HG03558 (cell line): ENCODE results near the gene C5orf24.
"Not testable (repeated sequence)": the region's sequence is repeated elsewhere in the genome, so short reads cannot be mapped to it uniquely, and the experiment has no call there.

Experiments used
- ATAC-seq: cut with Tn5 transposase; IDR thresholded peaks from one replicate; pipeline ENCODE4 v1.9.1; 2021; ENCODE audit warnings: moderate number of reproducible peaks; ENCODE audit not compliant: unreplicated experiment; ENCODE audit errors: extremely low read depth

The C5orf24 gene

DNA sequence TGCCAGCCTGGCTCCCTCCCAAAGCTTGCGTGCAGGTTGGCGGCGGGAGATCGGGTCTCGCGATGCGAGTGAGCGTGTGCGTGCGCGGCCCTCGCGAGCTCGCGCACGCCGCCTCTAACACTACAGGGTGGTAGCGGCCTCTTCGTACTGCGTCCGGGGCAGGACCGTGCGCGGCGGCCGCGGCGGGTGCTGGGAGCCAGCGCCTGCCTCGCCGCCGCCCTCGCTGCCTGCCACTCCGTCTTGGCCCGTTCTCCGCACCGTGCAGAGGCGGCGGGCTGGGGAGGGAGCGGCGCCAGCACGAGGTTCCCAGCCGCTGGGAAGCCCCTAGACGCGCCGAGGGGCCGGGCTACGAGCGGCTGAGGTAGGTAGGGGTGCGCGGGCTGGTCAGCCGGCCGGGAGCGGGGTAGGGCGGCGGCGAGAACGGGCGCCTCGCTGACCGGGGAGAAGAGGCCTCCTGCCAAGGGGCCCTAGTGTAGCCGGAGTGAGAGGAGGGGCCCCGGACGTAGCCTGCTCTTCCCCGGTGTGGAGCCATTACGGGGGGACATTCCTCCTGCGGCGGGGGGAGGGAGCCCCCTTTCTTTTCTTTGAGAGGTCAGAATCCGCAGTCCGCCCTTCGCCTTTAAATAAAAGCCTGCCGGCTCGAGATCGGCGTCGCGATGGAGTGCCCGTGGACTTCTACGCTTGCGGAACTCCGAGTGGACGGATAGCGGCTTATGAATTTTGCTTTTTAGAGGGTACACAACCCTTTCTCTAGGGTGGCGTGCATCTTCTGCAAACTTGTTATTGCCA lies at the start of gene C5orf24:
Gene C5orf24, plus strand, starts transcription at position 117 of the 789 bp plus-strand sequence. CDS start 8,933 bp downstream, outside the sequence.
- peak; percentile 89 for ATAC-seq

DNA sequence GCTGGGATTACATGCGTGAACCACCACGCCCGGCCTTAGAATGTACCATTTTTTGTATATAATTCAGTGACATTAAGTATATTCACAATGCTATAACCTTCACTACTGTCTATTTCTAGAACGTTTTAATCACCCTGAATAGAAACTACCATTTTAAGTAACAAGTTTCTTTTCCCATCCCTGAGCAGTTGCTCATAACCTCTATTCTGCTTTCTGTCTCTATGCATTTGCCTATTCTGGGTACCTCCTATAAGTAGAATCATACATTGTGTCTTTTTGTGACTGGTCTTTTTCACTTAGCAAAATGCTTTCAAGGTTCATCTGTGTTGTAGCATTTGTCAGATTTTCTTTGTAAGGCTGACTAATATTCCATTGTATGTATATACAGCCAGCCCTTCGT lies 47.3 kb upstream of the C5orf24 start:
- no peak for ATAC-seq

DNA sequence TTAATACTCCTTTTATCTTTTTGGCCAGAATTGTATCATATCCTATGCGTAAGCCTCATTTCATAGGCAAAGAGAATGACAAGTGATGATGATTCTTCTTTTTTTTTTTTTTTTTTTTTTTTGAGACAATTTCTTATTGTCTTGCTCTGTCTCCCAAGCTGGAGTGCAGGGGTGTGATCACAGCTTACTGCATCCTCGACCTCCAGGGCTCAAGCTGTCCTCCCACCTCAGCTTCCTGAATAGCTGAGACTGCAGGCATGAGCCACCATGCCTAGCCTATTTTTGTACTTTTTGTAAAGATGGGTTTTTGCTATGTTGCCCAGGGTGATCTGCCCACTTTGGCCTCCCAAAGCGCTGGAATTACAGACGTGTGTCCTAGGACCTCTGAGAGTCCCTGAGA lies 41.9 kb upstream of the C5orf24 start:
- no peak for ATAC-seq

DNA sequence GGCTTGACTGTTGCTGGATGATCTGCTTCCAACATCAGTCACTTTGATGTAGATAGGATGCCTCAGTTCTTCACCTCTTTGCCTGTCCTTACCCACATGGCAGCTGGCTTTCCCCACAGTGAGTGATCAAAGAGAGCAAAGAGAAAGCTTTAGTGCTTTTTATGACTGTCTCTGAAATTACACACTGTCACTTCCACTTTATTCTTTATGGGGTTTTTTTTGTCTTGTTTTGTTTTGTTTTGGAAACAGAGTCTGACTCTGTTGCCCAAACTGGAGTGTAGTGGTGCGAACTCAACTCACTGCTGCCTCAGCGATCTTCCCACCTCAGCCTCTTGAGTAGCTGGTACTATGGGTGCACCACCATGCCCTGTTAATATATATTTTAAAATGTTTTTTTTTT lies 32.4 kb upstream of the C5orf24 start:
- no peak for ATAC-seq

DNA sequence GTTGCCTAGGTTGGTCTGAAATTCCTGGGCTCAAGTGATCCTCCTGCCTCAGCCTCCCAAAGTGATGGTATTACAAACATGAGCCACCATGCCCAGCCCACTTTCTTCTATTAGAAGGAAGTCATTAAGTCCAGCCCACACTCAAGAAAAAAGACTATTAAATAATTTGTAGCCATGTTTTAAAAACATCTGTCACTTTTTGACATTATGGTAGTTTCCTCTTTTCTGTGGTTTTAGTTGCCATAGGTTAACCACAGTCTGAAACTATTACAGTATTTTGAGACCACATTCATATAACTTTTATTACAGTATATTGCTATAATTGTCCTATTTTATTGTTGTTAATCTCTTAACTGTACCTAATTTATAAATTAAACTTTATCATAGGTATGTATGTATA lies 31.9 kb upstream of the C5orf24 start:
- no peak for ATAC-seq

DNA sequence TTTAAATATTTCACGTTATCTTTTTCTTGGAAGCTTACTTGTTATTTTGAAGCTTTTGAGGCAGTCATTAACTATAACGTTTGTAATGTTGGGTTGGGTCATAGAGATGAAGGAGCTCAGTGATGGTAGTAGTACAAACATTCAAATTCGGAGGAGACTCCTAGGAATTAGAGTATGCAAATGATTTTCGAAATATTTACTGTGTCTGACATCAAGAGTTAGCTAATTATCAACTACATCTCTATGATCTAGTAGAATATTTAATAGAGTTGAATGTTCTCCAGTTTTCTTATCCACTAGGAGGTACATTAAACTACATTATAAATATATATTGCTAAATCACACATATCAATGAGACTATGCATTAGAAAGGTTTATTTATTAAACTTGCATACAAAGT lies 28.8 kb upstream of the C5orf24 start:
- no peak for ATAC-seq

DNA sequence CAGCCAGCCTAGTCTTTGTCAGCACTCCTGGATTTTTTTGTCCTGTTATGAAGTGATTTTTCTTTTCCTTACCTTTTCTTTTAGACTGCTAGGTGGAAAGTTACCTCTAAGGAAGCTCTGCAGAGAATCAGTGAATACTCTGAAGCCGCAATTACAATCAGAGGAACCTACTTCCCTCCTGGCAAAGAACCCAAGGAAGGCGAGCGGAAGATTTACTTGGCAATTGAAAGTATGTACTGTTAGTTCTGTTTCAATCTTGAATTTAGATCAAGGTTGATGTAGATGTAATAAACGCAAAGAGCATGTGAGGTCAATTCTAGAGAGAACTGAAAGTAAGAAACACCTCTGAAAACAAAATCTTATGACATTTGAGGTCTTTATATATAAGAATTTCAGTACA lies 27.0 kb upstream of the C5orf24 start:
- ATAC-seq: no peak

DNA sequence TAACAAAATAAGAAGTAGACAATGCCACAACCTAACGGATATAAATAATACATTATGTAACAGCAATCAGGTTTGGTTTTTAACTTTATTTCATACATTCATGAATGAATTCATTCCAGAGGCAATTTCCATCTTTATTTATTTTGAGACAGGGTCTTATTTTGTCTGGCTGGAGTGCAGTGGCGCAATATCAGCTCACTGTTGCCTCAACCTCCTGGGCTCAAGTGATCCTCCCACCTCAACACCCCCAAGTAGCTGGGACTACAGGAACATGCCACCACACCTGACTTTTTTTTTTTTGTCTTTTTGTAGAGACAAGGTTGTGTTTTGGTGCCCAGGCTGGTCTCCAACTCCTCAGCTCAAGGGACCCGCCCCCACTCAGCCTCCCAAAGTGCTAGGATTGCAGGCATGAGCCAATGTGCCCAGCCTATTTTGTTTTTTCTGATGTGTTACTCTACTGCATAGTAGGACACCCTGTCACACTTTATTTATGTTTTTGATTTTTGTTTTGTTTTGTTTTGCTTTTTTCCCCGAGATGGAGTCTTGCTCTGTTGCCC lies 26.3 kb upstream of the C5orf24 start:
- no peak for ATAC-seq

DNA sequence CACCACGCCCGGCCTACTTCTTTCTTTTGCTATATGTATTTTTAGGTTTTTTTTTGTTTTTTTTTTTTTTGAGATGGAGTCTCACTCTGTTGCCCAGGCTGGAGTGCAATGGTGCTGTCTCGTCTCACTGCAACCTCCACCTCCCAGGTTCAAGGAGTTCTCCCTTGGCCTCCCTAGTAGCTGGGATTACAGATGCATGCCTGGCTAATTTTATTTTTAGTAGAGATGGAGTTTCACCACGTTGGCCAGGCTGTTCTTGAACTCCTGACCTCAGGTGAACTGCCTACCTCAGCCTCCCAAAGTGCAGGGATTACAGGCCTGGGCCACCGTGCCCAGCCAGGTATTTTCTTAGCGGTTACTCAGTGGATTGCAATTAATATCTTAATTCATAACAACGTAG lies 23.9 kb upstream of the C5orf24 start:
- no peak for ATAC-seq

DNA sequence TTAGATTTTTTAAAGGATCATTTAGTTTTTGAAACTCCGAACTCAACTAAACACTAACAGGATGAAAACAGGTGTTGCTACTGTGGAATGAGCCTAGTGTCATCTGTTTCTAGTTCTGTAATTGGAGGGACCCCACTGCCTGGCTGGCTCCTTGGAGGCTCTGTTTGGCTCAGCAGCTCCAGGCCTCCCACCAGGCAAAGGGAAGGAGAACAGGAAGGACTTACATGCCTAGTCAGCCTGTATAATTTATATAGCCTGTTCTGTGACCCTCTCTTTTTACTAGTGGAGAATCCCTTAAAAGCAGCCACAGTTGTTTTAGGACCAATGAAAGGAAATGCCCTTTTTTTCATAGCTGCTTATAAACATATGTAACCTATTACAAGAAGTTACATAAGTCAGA lies 21.1 kb upstream of the C5orf24 start:
- ATAC-seq: no peak

DNA sequence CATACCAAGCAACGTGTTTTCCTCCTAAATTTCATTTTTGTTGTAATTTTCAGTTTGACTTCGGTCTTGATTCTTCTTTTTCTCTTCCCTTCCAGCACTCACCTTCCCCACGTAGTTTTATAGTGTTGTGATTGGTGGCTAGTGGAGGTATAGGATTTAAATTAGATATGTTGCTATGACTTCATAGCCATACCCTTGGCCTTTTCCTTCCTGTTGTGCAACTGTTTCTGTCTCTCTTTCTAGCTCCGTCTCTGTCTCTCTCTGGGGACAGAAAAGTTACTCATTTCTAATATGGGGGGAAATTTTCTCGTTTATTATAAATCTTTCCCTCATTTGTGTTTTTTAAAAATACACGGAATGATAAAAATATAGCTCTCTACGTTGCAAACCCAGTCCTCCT lies 20.6 kb upstream of the C5orf24 start:
- no peak for ATAC-seq

DNA sequence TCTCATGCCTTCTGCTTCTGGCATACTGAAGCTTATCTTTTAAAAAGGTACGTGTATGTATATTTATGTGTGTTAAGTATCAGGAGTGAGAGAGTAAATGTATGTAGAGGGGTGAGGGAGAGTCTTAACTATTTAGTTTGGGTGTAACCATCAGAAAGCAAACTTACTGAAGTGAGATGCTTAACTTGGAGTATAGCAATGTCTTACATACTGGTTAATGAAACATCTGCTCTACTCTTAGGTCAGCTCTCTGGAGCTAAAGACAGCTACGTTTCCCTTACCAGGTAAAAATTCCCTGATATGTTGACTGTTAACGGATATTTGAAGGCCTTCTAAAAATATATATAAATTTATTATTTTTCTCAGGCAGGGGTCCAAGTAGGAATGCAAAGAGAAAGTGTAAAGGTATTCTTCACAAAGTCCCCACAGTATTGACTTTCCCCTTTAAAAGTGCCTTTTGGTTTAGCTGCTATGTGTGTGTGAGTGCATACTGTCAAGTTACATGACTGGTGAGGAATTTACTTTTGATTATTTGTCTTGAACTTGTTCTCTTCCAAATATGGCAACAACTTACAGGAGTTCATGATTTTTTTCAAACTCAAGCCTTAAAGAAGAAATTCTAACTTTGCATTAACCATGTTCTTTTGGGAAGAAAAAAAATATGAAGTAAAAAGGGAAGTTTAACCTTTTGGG lies 12.3 kb upstream of the C5orf24 start:
- ATAC-seq: no peak

DNA sequence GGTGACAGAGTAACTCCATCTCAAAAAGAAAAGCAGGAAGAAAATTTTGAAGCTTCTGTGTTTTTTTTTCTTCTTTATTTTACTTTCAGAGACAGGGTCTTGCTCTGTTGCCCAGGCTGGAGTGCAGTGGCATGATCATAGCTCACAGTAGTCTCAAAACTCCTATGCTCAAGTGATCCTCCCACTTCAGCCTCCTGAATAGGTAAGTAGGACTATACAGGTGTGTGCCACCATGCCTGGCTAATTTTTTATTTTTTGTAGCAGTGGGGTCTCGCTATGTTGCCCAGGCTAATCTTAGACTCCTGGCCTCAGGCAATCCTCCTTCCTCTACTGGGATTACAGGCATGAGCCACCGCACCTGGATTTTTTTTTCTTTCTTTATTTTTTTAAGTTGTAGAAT lies 10.1 kb upstream of the C5orf24 start:
- ATAC-seq: no peak

DNA sequence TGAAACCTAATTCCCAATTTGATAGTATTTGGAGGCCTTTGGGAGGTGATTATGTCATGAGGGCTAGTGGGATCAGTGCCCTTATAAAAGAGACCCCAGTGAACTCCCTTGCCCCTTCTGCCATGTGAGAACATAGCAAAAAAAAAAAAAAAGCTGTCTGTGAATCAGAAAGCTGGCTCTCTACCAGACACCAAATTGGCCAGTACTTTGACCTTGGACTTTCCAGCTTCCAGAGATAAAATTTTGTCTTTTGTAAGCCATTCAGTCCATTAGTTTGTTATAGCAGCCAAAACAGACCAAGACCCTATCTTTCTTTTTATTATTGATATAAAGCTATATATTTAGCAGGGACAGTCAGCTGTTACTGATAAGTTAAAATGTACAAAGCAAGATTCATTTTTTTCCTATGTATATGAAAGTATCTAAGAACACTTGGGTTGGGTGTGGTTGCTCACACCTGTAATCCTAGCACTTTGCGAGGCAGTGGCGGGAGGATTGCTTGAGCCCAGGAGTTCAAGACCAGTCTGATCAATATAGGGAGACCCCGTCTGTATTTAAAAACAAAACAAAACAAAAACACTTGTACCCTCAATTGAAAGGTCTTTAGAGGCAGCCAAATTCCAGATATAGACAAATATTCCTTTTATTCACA lies 8.1 kb upstream of the C5orf24 start:
- ATAC-seq: no peak

DNA sequence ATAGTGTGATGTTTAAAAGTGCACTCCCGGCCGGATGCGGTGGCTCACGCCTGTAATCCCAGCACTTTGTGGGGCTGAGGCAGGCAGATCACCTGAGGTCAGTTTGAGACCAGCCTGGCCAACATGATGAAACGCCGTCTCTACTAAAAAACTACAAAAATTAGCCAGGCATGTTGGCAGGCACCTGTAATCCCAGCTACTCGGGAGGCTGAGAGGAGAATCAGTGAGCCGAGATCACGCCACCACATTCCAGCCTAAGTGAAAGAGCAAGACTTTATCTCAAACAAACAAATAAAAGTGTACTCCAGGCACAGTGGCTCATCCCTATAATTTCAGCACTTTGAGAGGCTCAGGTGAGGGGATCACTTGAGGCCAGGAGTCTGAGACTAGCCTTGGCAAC lies 7.4 kb upstream of the C5orf24 start:
- ATAC-seq: not testable (repeated sequence)

DNA sequence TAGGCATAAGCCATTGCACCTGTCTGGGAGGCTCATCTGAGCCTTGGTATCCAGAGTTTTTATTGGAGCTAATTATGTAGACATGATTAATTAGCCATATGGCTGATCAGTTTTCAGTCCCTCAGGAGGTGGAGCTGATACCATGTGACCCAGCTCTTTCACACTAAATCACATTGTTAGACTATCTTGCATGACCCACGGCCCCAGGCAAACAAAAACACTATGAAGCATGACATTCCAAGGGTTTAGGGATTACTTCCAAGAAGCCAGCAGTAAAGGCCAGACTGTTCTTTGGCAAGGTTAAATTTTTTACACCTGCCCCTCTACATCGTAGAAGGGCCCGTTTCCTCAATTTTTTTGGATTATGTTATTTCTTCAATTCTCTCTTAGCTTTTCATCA lies 5.0 kb upstream of the C5orf24 start:
- no peak for ATAC-seq

DNA sequence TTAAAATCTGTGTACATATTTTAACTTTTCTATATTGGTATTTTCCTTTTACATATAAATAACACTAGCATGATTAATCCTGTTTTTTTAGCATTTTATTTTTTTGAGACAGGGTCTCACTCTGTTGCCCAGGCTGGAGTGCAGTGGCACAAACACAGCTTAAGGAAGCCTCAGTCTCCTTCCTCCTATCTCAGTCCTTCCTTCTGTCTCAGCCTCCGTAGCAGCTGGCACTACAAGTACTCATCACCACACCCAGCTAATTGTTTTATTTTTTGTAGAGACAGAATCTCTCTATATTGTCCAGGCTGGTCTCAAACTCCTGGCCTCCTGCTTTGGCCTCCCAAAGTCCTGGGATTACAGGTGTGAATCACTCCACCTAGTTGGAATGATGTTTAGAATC lies 1.5 kb upstream of the C5orf24 start:
- ATAC-seq: no peak

DNA sequence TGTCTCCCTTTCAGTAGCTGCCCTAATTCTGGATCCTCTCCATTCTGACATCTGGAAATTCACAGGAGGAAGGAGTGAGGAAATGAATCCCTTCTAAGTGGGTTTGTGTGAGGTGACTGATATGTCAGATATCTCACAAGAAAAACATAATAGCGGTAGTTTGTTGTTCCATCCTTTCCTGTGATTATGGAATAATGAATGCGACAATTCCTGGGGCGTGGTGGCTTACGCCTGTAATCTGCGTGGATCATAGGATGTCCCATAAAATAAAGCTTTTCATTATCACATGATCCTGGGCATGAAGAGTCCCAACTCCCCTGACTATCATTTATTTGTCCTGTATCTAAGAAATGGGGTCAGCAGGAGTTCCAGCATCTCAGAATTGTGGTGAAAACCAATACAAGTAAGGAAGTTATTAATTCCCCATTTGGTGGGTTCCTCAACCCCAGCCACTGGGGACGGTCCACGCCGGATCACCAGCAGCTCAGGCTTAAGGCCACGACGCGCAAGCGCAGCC lies 375 bp upstream of the C5orf24 start:
- ATAC-seq: no peak

DNA sequence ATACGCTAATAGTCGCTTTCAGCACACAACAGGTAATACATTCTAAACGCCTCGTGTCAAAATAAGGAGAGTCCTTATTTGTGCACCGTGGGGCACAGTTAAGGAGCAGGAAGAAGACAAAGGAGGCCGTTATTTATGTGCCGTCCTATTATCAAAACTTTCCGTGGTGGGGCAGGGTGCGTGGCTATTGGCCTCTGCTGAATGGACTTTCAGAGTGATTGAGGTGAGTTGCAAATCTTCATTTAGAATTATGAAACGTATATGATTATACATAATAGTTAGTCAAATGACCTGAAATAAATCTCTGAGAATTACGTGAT lies 833 bp downstream of the C5orf24 start:
- ATAC-seq: no peak

DNA sequence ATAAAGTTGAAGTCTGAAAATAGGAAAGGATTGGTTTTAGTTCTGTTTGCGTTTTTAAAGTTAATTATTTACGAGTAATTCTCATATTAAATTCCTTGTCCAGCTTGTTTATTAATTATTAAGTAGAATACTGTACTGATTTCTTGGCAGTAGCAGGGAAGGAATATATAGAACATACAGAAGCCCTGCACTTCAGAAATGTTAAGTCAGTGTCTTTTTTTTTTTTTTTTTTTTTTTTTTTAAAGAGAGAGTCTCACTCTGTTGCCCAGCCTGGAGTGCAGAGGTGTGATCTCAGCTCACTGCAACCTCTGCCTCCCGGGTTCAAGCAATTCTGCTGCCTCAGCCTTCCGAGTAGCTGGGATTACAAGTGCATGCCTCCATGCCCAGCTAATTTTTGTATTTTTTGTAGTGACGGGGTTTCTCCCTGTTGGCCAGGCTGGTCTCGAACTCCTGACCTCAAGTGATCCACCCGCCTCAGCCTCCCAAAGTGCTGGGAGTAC lies 3.7 kb downstream of the C5orf24 start:
- not testable (repeated sequence) for ATAC-seq
